NB4 (cell line): ENCODE measurements around the gene MRPL34.
A peak's percentile ranks its signal among the peaks of the same experiment; 100 is the strongest.

ENCODE experiments used
- MYC ChIP-seq: IDR thresholded peaks from 2 replicates; pipeline ENCODE4 v1.6.1; 2011; ENCODE audit warnings: low read depth, low read length
- POLR2A ChIP-seq: IDR thresholded peaks from 2 replicates; pipeline ENCODE4 v1.6.1; 2011; ENCODE audit warnings: mild to moderate bottlenecking; ENCODE audit not compliant: insufficient read length; ENCODE audit errors: extremely low read depth
- TF ChIP-seq, protein P1 (sequence below): IDR thresholded peaks from one replicate; pipeline ENCODE4 v1.5.1; 2012; ENCODE audit warnings: low read depth, low read length

DNA sequence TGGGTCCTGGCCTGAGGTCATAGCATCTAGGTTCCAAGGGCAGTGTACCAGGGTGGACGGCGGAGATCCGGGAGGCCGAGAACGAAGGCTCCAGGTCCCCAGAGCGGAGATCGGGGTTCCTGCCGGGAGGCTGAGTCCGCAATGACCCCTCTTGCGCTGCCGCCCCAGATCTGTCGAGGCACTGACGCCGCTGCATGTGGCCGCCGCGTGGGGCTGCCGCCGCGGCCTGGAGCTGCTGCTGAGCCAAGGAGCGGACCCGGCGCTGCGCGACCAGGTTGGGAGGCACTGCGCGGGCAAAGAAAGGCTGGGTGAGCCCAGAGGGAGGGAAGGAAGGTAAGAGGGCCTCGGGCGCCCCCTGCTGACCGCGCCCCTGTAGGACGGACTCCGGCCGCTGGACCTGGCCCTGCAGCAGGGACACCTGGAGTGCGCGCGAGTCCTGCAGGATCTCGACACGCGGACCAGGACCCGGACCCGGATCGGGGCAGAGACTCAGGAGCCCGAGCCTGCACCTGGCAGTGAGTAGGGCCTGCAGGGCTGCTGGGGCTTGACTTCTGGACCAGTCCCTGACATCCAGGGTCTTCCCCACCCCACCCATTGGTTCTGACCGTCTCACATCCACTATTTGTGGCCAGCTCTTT, 23.1 kb upstream of the MRPL34 start:
- TF ChIP-seq, protein P1, sequence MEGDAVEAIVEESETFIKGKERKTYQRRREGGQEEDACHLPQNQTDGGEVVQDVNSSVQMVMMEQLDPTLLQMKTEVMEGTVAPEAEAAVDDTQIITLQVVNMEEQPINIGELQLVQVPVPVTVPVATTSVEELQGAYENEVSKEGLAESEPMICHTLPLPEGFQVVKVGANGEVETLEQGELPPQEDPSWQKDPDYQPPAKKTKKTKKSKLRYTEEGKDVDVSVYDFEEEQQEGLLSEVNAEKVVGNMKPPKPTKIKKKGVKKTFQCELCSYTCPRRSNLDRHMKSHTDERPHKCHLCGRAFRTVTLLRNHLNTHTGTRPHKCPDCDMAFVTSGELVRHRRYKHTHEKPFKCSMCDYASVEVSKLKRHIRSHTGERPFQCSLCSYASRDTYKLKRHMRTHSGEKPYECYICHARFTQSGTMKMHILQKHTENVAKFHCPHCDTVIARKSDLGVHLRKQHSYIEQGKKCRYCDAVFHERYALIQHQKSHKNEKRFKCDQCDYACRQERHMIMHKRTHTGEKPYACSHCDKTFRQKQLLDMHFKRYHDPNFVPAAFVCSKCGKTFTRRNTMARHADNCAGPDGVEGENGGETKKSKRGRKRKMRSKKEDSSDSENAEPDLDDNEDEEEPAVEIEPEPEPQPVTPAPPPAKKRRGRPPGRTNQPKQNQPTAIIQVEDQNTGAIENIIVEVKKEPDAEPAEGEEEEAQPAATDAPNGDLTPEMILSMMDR: peak; percentile 69
- TF ChIP-seq POLR2A (peak; percentile 48), MYC (peak; percentile 63; the same call in 1 of the 2 replicates)
